Femur (tissue), 1 donor: Measurements from ENCODE around the gene TMPRSS9.

Source experiments
- DNase-seq: peaks from one replicate; pipeline ENCODE4 v3.0.0-alpha.2; 2017

Gene TMPRSS9

DNA sequence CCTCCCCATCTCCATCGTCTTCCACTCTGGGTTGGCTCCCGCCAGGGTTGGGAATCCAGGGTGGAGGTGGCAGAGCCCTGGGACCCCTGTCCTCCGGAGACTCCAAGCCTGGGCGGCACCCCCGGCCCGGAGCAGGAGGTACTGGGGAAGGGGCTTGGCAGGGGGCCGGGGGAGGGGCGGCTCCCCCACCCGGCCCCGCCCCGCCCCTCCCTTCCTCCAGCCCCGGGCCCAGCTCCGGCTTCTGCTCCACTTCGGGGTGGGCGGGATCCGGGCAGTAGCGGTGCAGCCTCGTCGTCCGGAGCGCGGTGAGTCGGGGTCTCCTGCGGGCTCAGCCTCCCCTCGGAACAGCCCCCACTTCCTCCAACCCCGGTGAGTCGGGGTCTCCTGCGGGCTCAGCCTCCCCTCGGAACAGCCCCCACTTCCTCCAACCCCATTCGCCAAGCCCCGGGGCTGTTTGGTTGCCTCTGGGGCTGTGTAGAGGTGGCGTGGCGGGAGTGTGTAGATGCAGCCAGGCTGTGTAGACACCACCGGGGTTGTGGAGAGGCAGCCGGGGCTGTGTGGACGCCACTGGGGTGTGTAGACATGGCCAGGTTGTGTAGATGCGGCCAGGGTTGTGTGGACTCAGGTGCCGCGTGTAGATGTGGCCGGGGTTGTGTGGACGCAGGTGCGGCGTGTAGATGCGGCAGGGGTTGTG, at the start of gene TMPRSS9:
TSS of gene TMPRSS9 (plus strand) at position 274 of the 694 bp plus-strand sequence. CDS start 29,521 bp downstream, outside the sequence.
- no peak for DNase-seq

DNA sequence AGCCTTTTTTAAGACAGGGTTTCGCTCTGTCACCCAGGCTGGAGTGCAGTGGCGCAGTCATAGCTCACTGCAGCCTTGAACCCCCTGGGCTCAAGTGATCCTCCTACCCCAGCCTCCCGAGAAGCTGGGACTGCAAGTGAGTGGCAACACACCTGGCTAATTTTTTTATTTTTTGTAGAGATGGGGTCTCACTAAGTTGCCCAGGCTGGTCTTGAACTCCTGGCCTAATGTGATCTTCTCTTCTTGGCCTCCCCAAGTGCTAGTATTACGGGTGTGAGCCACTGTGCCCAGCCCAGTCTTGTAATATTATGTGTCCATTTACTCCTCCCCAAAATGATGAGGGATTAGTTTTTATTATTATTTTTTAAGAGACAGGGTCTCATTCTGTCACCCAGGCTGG, 49.0 kb upstream of the TMPRSS9 start:
- no peak for DNase-seq

- no peak for DNase-seq
Measured at GRCh38 chr19:2312820-2313501, 47.1 kb upstream of the TMPRSS9 start.

- no peak for DNase-seq
Measured at GRCh38 chr19:2315121-2315817, 44.8 kb upstream of the TMPRSS9 start.

DNA sequence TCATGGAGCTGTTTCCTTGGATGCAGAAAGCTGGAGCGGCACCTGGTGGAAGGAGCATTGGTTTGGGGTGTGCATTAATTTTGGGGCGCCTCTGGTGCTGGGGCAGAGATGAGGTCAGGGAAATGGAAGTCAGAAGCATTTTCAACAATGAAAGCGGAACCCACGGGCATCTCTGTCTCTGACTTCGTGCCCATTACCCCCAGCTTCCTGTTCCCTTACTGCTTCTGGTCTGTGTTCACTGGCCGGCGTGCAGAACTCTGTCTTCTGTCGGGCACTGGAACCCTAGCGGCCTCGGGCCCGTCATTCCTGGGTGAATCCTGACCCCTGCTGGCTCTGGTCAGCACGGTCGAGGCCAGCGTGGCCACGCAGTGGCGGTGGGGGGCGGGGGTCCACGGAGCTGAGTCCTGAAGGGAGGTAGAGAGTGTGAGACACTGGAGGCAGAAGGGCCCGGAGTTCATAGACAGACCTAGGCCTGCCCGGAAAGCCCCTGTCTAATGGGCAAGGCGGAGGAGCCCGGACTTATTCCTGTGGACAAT, 44.2 kb upstream of the TMPRSS9 start:
- DNase-seq: peak; percentile 78

- DNase-seq: no peak
Measured at GRCh38 chr19:2317300-2317699, 42.8 kb upstream of the TMPRSS9 start.

GRCh38 chr19:2317756-2318155, 42.3 kb upstream of the TMPRSS9 start:
- DNase-seq: no peak

DNA sequence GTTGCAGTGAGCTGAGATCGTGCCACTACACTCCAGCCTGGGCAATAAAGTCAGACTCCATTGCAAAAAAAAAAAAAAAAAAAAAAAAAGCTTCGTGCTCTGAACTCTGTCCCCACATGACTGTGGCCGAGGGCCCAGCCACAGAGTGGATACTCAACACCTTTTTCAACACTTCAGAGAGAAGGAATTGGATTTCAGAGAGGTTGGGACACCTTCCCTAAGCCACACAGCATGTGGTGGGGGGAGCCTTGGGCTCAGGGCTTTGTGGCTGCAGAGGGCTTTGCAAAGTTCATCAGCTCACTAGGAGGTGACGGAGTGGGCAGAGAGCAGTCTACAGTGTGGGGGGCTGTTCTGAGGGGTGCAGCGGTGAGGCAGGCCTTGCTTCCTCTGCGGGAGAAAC, 41.1 kb upstream of the TMPRSS9 start:
- no peak for DNase-seq

DNA sequence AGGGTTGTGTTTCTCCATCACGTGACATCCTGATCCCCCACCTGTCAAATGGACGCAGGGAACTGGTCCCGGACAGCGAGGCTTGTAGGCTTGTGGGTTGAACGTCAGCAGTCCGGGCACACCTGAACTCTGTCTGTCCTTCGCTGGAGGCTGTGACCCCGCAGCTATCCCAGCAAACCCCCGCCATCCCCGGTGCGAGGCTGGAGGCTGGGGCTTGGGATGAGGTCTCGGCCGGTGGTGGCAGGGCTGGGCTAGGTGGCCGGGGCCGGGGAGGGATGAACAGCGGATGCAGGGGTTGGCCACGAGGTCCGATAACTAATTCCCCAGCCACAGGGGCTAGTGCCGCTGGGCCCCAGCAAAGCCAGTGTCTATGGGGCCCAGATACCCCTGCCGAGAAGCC, 40.5 kb upstream of the TMPRSS9 start:
- DNase-seq: no peak

GRCh38 chr19:2320049-2320448, 40.0 kb upstream of the TMPRSS9 start:
- no peak for DNase-seq

DNA sequence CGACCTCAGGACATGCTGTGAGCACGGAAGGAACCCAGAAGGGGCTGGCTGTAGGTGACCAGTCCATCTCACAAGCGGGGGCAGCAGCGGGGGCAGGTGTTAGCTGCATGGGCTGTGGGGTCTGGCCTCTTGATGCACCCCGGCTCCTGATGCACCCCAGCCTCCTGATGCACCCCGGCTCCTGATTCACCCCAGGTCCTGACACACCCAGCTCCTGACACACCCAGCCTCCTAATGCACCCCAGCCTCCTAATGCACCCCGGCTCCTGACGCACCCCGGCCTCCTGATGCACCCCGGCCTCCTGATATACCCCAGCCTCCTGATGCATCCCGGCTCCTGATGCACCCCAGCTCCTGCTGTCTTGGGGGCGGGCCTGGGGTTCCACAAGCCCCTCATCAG, 39.1 kb upstream of the TMPRSS9 start:
- no peak for DNase-seq

DNA sequence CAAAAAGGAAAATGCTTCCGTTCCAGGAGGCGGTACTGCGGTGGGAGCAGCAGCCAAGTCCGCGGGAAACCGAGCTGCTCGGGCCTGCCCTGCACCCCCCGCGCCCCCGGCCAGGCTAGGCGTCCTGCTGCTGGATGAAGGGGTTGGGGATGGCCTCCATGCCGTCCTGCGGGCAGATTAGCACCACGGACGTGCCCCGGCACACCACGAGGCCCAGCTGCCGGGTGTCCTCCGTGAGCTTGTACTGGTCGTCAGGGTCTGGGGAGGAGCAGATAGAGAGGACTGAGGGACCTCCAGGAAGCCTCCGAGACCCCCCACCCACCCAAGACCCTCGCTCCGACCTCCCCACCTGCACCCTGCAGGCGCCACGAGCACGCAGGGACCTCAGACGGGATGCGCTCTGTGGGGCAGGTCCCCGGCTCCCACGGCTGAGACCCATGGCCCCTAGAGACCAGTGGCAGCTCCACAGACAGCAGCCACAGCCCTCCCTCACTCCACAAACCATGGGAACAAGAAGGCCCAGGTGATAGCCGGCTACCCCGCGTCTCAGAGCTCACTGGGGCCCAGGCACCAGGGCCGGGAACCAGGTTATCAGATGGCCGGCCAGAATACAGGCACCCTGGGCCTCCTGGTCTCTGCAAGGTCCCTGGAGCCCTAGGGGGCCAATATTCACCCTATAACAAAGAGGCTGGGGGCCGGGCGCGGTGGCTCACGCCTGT, 38.3 kb upstream of the TMPRSS9 start:
- DNase-seq: no peak

DNA sequence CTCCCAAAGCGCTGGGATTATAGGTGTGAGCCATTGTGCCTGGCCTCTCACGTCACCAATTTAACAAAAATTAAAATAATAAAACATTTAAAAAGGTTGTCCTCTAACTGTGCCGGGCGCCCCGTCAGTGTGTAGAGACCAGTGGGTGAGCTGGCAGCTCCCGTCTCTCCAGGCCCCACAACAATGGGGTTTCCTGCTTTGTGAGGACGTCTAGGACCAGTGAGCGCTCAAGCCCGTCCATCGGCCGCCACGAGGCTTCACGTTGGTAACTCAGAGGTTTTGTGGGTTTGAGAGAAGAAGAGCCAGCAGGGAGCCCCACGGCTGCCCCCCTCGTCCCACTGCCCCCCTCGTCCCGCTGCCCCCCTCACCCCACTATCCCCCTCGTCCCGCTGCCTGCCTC, 36.4 kb upstream of the TMPRSS9 start:
- no peak for DNase-seq

DNA sequence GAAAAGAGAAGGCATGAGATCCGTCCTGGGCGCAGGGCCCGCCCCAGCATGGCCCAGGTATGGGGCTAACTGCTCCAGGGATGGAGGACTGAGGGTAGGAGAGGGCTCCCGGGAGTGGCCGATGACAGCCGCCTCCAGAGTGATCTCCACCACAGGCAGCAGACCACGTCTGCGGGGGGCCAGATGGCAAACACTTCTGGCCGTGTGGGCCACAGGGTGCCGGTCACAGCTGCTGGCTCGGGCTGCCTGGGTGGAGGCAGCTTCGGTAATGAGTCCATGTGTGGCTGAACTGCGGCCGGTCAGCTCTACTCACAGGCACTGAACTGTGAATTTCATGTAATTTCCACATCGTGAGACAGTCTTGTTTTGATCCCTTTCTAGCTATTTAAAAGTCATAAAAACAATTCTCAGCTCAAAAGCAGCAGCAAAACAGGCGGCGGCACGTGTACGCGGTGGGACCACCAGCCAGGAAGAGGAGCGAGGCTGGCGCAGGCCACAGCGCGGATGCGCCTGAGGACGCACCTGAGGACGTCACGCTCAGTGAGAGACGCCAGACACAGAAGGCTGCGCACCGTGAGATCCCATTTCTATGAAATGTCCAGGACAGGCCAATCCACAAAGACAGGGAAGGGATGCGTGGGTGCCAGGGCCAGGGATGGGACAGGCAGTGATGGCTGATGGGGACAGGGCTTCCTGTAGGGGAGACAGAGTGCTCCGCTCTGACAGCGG, 35.7 kb upstream of the TMPRSS9 start:
- no peak for DNase-seq

DNA sequence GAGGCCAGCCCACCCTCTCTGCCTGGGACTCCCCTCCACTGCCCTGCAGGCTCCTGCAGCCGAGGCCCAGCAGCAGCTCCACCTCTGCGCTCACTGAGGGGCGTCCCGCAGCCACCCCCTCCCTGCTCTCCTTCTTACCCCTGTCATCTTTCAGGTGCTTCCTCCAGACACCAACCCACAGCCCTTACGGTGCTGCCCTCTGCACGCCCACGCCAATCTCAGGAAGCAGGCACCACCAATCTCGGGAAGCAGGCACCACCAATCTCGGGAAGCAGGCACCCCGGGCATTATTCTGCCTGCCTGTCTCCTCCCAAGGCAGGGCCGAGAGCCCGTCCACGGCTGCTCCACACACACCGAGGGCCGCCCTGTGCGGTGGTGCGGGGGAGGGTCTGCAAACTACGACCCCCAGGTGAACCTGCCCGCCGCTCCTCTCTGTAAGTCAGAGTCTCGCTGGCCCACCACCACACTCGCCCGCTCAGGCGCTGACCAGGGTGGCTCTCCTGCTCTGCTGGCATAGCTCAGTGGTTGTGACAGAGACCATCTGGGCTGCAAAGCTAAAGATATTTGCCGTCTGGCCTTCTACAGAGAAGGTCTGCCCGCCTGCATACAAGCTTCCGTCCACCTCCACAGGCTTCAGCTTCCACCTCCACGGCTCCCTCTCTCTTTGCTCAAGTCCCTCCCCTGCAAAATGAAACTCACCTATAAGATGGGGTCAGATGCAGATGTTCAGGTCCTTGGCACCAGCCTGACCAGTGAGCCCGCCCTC, 34.6 kb upstream of the TMPRSS9 start:
- DNase-seq: no peak

GRCh38 chr19:2326699-2327360, 33.2 kb upstream of the TMPRSS9 start:
- no peak for DNase-seq

- DNase-seq: peak; percentile 59
Measured at GRCh38 chr19:2327773-2328400, 32.2 kb upstream of the TMPRSS9 start.

DNA sequence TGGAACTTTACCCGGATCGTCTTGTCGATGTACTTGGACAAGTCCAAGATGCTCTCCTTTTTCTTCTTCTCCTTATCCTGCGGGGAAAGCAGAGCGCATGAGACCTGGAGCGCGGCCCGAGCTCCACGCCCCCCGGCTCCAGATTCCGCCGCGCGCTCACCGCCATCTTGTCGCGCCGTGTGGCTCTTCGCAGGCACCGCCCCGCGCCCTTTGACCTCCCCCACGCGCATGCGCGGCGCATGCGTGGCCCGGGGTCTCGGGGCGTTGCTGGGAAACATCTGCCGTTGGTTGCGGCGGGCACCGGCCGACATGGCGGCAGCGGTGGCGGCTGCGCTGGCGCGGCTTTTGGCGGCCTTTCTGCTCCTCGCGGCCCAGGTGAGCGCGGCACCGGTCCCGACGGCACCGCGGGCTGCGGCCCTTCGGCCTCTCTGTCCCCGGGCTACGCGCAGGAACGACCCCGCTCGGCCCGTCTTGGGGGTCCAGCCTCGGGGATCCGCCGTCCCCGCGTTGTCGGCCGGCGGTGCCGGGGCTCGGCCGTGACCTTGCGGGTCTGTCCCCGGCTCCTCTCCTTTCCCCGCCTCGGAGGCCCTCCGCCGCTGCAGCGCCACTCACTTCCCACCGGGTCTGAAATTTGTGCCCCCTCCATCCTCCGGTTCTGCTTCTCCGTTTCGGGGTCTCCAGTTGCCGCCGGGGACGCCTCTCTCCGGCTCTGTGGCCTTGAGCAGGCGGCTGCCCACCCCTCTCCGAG, 31.5 kb upstream of the TMPRSS9 start, which contains the start of the genes LSM7 and SPPL2B:
TSS of gene LSM7 (minus strand) at position 186 of the 748 bp plus-strand sequence. CDS start at position 166, 20 bp downstream.
TSS of gene SPPL2B (plus strand) at position 284 of the 748 bp plus-strand sequence. CDS start at position 310, 26 bp downstream.
- peak; percentile 94 for DNase-seq

- DNase-seq: no peak
Measured at GRCh38 chr19:2329149-2329478, 31.0 kb upstream of the TMPRSS9 start.
